ENCODE data around the gene PGLYRP2.

DNA sequence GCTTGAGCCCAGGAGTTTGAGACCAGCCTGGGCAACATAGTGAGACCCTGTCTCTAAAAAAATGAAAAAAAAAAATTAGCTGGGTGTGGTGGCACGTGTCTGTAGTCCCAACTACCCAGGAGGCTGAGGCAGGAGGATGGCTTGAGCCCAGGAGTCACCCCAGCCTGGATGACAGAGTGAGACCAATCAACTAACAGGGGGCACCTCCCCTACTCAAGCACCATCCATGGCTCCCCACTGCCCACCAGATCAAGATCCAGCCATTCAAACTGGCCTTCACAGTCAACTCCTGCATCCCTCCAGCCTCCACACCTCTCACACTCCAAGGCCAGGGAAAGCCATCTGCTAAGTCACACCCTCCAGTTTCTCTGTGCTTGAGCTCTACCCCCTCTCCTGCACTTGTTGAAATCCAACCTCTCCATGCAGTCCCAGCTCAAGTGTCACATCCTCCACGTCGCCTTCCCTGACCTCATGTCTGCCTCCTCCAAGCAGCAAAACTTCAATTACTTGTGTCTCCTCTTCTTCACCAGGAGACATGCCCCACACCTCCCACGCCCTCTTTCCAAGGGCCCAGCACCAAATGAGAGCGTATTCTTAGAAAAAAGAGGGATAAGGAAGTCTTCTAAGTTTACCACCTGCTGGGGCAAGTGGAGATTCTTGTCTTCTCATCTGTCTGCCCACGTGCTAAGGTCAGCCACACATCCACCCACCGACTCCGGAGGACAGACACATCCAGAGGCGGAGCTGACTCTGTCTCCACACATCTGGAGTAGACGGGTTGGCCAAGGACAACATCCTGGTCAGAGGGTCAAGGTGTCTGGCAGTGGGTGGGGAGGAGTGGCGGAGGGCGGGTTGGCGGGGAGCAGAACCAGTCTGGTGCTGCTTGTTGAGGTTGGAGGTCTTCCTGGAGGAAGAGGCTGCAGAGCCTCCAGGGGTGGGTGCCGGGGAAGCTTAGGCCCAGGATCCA is 28.1 kb upstream of the PGLYRP2 start:
- TF ChIP-seq, protein P1, sequence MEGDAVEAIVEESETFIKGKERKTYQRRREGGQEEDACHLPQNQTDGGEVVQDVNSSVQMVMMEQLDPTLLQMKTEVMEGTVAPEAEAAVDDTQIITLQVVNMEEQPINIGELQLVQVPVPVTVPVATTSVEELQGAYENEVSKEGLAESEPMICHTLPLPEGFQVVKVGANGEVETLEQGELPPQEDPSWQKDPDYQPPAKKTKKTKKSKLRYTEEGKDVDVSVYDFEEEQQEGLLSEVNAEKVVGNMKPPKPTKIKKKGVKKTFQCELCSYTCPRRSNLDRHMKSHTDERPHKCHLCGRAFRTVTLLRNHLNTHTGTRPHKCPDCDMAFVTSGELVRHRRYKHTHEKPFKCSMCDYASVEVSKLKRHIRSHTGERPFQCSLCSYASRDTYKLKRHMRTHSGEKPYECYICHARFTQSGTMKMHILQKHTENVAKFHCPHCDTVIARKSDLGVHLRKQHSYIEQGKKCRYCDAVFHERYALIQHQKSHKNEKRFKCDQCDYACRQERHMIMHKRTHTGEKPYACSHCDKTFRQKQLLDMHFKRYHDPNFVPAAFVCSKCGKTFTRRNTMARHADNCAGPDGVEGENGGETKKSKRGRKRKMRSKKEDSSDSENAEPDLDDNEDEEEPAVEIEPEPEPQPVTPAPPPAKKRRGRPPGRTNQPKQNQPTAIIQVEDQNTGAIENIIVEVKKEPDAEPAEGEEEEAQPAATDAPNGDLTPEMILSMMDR (conservative IDR thresholded peaks at IDR 0.05 in 1 of 2, IDR thresholded peaks at IDR 0.05 in 1 of 2; ENCODE audit: low read depth in 1 of 2, low read length in 2 of 2), result no peak
- no peak for TF ChIP-seq EZH2 (IDR thresholded peaks at IDR 0.05; ENCODE audit: low read length, missing control alignments)

All from fibroblast of lung (primary cell).